K562 (cell line): Measurements from ENCODE around the gene ZNF200. TPM values are rescaled to one million over a fixed set of nuclear protein-coding genes. Genes with fewer than 3 reads are reported as not detected.

Experiments
- BCOR ChIP-seq: fragments of 450-650 bp; IDR thresholded peaks from 2 replicates; pipeline ENCODE4 v1.6.1; 2016
- BDP1 ChIP-seq: IDR thresholded peaks from 3 replicates; pipeline ENCODE4 v1.6.1; 2011; ENCODE audit not compliant: insufficient read length, insufficient read depth
- BRF2 ChIP-seq: IDR thresholded peaks from 3 replicates; pipeline ENCODE4 v1.6.1; 2011; ENCODE audit warnings: borderline replicate concordance, mild to moderate bottlenecking; ENCODE audit not compliant: insufficient read length, insufficient read depth
- GTF2F1 ChIP-seq: IDR thresholded peaks from 2 replicates; pipeline ENCODE4 v1.6.1; 2011; ENCODE audit warnings: low read depth, low read length, improper control_type of control experiment
- HMGN3 ChIP-seq: IDR thresholded peaks from 2 replicates; pipeline ENCODE4 v1.6.1; 2011; ENCODE audit warnings: borderline replicate concordance, low read depth, mild to moderate bottlenecking, mixed read lengths, low read length; ENCODE audit not compliant: insufficient read length; ENCODE audit errors: extremely low read depth
- L3MBTL2 ChIP-seq: fragments of 450-650 bp; IDR thresholded peaks from 2 replicates; pipeline ENCODE4 v1.6.1; 2016; ENCODE audit warnings: mild to moderate bottlenecking, moderate library complexity
- NFIC ChIP-seq: fragments of 450-650 bp; IDR thresholded peaks from 2 replicates; pipeline ENCODE4 v1.6.1; 2017; ENCODE audit warnings: mild to moderate bottlenecking, inconsistent platforms
- TFAP4 ChIP-seq: sonication (generic); formaldehyde crosslinking; IDR thresholded peaks from 2 replicates; pipeline ENCODE4 v1.8.0; 2022; ENCODE audit warnings: missing genetic modification reagents, mild to moderate bottlenecking, moderate library complexity, borderline replicate concordance
- ZBTB7A ChIP-seq: IDR thresholded peaks from 2 replicates; pipeline ENCODE4 v1.6.1; 2011; ENCODE audit warnings: low read depth, mild to moderate bottlenecking, low read length, moderate library complexity, borderline replicate concordance; ENCODE audit not compliant: control insufficient read depth
- ZFP1 ChIP-seq: fragments of 450-650 bp; formaldehyde crosslinking; IDR thresholded peaks from 2 replicates; pipeline ENCODE4 v1.4.0; 2020; ENCODE audit warnings: mild to moderate bottlenecking, mixed read lengths
- ZNF12 ChIP-seq: sonication (generic); formaldehyde crosslinking; IDR thresholded peaks from 2 replicates; pipeline ENCODE4 v1.4.0; 2020; ENCODE audit warnings: mild to moderate bottlenecking, missing genetic modification reagents
- polyA plus RNA-seq, 8 experiments: library from polyadenylated mRNA; depleted of rRNA in 4 of 8; stranded (reverse) in 5 of 8; unstranded in 3 of 8; fragments of >200 nt; fragmentation: Nextera tagmentation in 2 of 8; fragmentation: Illumina TruSeq in 1 of 8; extraction: Ambion mirVana in 2 of 8; extraction: Trizol in 1 of 8; gene quantifications; 2 replicates each; pipeline versions ENCODE4 v1.2.1 to v1.2.3, GENCODE V29; 2011 to 2014; ENCODE audit warnings: inconsistent platforms in 1 of 8, missing spikeins in 1 of 8
- total RNA-seq, 7 experiments: library from RNA; depleted of rRNA in 6 of 7; stranded (reverse); fragments of >200 nt in 6 of 7; fragmentation: Illumina TruSeq in 2 of 7; extraction: Trizol in 2 of 7; gene quantifications; 2 replicates each; pipeline versions ENCODE4 v1.2.1 to v1.2.3, GENCODE V29; 2011 to 2021; ENCODE audit warnings: low replicate concordance in 1 of 7
- TF ChIP-seq, protein P1 (sequence below): fragments of 450-650 bp; IDR thresholded peaks from 2 replicates; pipeline ENCODE4 v1.6.1; 2017; ENCODE audit warnings: antibody characterized with exemption, mild to moderate bottlenecking
- TF ChIP-seq, protein P2 (sequence below): conservative IDR thresholded peaks from 2 replicates; pipeline ENCODE4 v1.6.1; 2011; ENCODE audit warnings: low read depth, mild to moderate bottlenecking, low read length; ENCODE audit not compliant: control insufficient read depth
- TF ChIP-seq, protein P3 (sequence below): fragments of 200-800 bp; sonication (Bioruptor generic); IDR thresholded peaks from 2 replicates; pipeline ENCODE4 v1.6.1; 2017; ENCODE audit warnings: missing genetic modification characterization, missing compliant biosample characterization

ZNF200 gene
- total and polyA plus RNA-seq, 9 of the 15 experiments (the other 6 are each of a cell fraction or from before 2014, with no cell fraction given), result 4.8 to 14.5 (median 9.2) TPM

DNA sequence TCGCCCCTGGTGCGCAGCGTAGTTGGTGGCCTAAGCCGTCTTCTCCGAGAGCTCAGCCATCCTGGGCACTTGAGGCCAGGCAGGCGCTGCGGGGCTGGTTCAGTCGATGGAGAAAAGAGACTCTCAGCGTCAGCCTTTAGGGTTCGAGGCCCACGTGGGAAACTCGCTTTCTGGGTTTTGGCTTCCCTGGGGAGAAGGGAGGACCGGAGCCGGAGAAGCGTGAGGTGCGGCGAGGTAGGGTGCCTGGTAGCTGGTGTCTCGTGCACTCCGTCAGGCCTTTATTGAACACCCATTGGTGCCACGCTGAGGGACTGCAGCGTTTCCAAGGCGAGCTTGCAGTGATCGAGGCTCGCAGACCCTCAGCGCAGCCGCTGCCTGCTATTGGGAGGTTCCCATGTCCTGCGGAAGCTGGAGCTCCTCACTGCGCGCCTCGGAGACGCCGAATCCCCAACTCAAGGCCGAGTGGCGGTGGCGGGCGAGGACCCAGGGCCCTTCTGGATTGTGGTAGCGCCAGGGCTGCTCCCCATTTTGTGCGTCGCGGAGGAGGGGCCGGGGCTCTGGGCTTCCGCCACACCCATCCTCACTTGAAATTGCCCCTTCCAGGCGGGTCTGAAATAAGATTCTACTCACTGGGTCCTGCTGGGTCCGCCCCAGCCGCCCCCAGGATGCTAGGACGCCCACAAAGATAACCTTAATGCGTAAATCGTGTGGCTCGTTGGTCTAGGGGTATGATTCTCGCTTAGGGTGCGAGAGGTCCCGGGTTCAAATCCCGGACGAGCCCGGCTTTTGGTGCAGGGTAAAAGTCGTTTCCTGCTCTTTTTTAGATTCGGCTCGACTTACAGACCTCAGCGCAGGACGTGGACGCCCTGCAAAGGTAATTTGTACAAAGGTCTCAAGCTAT, 45.8 kb downstream of the ZNF200 start (continued):
- TF ChIP-seq, protein P1, sequence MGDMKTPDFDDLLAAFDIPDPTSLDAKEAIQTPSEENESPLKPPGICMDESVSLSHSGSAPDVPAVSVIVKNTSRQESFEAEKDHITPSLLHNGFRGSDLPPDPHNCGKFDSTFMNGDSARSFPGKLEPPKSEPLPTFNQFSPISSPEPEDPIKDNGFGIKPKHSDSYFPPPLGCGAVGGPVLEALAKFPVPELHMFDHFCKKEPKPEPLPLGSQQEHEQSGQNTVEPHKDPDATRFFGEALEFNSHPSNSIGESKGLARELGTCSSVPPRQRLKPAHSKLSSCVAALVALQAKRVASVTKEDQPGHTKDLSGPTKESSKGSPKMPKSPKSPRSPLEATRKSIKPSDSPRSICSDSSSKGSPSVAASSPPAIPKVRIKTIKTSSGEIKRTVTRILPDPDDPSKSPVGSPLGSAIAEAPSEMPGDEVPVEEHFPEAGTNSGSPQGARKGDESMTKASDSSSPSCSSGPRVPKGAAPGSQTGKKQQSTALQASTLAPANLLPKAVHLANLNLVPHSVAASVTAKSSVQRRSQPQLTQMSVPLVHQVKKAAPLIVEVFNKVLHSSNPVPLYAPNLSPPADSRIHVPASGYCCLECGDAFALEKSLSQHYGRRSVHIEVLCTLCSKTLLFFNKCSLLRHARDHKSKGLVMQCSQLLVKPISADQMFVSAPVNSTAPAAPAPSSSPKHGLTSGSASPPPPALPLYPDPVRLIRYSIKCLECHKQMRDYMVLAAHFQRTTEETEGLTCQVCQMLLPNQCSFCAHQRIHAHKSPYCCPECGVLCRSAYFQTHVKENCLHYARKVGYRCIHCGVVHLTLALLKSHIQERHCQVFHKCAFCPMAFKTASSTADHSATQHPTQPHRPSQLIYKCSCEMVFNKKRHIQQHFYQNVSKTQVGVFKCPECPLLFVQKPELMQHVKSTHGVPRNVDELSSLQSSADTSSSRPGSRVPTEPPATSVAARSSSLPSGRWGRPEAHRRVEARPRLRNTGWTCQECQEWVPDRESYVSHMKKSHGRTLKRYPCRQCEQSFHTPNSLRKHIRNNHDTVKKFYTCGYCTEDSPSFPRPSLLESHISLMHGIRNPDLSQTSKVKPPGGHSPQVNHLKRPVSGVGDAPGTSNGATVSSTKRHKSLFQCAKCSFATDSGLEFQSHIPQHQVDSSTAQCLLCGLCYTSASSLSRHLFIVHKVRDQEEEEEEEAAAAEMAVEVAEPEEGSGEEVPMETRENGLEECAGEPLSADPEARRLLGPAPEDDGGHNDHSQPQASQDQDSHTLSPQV, result peak; percentile 51
- TF ChIP-seq, protein P2, sequence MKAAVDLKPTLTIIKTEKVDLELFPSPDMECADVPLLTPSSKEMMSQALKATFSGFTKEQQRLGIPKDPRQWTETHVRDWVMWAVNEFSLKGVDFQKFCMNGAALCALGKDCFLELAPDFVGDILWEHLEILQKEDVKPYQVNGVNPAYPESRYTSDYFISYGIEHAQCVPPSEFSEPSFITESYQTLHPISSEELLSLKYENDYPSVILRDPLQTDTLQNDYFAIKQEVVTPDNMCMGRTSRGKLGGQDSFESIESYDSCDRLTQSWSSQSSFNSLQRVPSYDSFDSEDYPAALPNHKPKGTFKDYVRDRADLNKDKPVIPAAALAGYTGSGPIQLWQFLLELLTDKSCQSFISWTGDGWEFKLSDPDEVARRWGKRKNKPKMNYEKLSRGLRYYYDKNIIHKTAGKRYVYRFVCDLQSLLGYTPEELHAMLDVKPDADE, result peak; percentile 87
- 0 out of 2 replicates have a peak, but pooled peaks have one; percentile 12 for TF ChIP-seq ZNF12 (CRISPR knock-in tag)
- no peak for TF ChIP-seq ZFP1 (CRISPR knock-in tag)
- TF ChIP-seq BRF2, result no peak
- peak; percentile 56 for TF ChIP-seq TFAP4 (CRISPR knock-in tag)
- TF ChIP-seq NFIC, result peak; percentile 68
- TF ChIP-seq BCOR, result 0 out of 2 replicates have a peak, but pooled peaks have one; percentile 62
- TF ChIP-seq, protein P3, sequence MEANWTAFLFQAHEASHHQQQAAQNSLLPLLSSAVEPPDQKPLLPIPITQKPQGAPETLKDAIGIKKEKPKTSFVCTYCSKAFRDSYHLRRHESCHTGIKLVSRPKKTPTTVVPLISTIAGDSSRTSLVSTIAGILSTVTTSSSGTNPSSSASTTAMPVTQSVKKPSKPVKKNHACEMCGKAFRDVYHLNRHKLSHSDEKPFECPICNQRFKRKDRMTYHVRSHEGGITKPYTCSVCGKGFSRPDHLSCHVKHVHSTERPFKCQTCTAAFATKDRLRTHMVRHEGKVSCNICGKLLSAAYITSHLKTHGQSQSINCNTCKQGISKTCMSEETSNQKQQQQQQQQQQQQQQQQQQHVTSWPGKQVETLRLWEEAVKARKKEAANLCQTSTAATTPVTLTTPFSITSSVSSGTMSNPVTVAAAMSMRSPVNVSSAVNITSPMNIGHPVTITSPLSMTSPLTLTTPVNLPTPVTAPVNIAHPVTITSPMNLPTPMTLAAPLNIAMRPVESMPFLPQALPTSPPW, result peak; percentile 20; the same call in 1 of the 2 replicates
- TF ChIP-seq GTF2F1, result 0 out of 2 replicates have a peak, but pooled peaks have one; percentile 34
- peak; percentile 24 for TF ChIP-seq HMGN3
- peak; percentile 45 for TF ChIP-seq BDP1
- TF ChIP-seq ZBTB7A, result peak; percentile 60; the same call in 1 of the 2 replicates
- TF ChIP-seq L3MBTL2, result peak; percentile 89
